ENCODE data around the gene BTBD9. TPM values are rescaled to one million over a fixed set of nuclear protein-coding genes. Genes with fewer than 3 reads are reported as not detected.

The BTBD9 gene
- total RNA-seq, 1 donor from 2014 or later, result 9.9 TPM

GRCh38 chr6:38467566-38467965 lies 172.2 kb downstream of the BTBD9 start:
- H3K4me3 ChIP-seq, result no peak overlapping the region
- H3K4me1 ChIP-seq, result no peaks in the 10 kb centered on the region
- H3K27ac ChIP-seq, result no peak overlapping the region
- no peak for DNase-seq (ENCODE audit: low spot score in 2 of 2)
- H3K36me3 ChIP-seq, result no peaks in the 10 kb centered on the region
- no peaks in the 10 kb centered on the region for H3K27me3 ChIP-seq
- H3K9me3 ChIP-seq, result no peaks in the 10 kb centered on the region
- intact Hi-C loops (cut with DNase I), result no loop called here
- TF ChIP-seq CTCF (IDR thresholded peaks at IDR 0.05), result no peak

GRCh38 chr6:38460186-38460585 lies 179.5 kb downstream of the BTBD9 start:
- H3K4me1 ChIP-seq, result no peaks in the 10 kb centered on the region

GRCh38 chr6:38459291-38459690 lies 180.4 kb downstream of the BTBD9 start:
- no peak for DNase-seq (ENCODE audit: low spot score in 2 of 2)
- intact Hi-C loops (cut with DNase I), result no loop called here
- Histone ChIP-seq H3K36me3 (no peaks in the 10 kb centered on the region), H3K27ac (no peak overlapping the region), H3K27me3 (no peaks in the 10 kb centered on the region), H3K9me3 (no peaks in the 10 kb centered on the region), H3K4me3 (no peak overlapping the region), H3K4me1 (no peaks in the 10 kb centered on the region)
- TF ChIP-seq CTCF (IDR thresholded peaks at IDR 0.05), result no peak

More at GRCh38 chr6:38460186-38460585, 179.5 kb downstream of the BTBD9 start:
- Histone ChIP-seq H3K27ac (no peak overlapping the region), H3K36me3 (no peaks in the 10 kb centered on the region), H3K4me3 (no peak overlapping the region), H3K9me3 (no peaks in the 10 kb centered on the region), H3K27me3 (no peaks in the 10 kb centered on the region)
- no peak for DNase-seq (ENCODE audit: low spot score in 2 of 2)
- TF ChIP-seq CTCF (IDR thresholded peaks at IDR 0.05), result no peak
- intact Hi-C loops (cut with DNase I), result no loop called here

GRCh38 chr6:38453861-38454260 lies 185.9 kb downstream of the BTBD9 start:
- Histone ChIP-seq H3K9me3 (no peaks in the 10 kb centered on the region), H3K4me3 (no peak overlapping the region), H3K36me3 (no peaks in the 10 kb centered on the region), H3K4me1 (no peaks in the 10 kb centered on the region), H3K27me3 (no peaks in the 10 kb centered on the region), H3K27ac (no peak overlapping the region)
- DNase-seq (ENCODE audit: low spot score in 2 of 2), result no peak
- intact Hi-C loops (cut with DNase I), result no loop called here
- no peak for TF ChIP-seq CTCF (IDR thresholded peaks at IDR 0.05)

DNA sequence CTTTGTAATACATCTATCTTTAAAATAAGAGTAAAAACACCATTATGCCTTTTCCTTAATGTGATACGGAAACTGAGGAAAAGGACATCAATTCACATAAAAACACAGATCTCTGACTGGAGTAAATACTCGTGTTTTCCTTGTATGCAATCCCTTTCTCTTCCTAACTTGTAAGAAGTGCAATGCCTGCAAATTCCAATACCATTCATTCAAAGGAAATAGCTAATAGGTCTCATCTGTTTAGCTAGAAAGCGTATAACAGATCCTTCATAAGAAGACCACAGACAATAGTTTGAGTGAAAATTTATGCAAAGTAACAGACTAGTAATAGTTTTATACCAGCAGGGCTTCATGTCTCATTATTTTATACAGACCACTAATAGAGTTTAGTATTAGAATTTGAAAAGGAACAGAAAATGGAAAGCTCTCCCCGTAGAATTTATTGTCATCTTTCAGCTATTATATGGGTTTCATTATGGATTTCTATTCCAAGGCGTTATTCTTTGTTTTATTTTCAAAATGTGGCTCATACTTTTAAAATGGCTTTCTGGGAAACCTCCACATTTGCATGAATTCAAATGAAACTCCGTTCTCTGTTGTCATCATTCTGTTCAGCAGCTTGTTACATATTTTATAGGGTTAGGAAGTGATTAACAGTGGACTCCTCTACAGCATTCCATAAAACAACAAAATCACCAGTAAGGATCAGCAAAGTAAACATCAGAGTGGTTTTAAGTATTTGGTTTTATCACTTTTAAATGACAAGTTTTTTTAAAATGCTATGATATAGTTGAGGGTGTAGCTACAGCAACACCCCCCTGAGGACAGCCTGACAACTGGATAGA lies 186.7 kb downstream of the BTBD9 start:
- Histone ChIP-seq H3K36me3 (no peaks in the 10 kb centered on the region), H3K27me3 (no peaks in the 10 kb centered on the region), H3K4me3 (no peak overlapping the region), H3K9me3 (no peaks in the 10 kb centered on the region), H3K4me1 (no peaks in the 10 kb centered on the region), H3K27ac (no peak overlapping the region)
- no peak for DNase-seq (ENCODE audit: low spot score in 2 of 2)
- intact Hi-C loops (cut with DNase I), result no loop called here
- no peak for TF ChIP-seq CTCF (IDR thresholded peaks at IDR 0.05)

Data from ascending aorta (tissue), 2 donors.